Measurements from ENCODE around the gene CAPN12. TPM values are rescaled to one million over a fixed set of nuclear protein-coding genes. Genes with fewer than 3 reads are reported as not detected.
"Not testable (repeated sequence)": the region's sequence is repeated elsewhere in the genome, so short reads cannot be mapped to it uniquely, and the experiment has no call there.

The CAPN12 gene
- total RNA-seq, 1 experiment from 2014 or later = 58.5 TPM

DNA sequence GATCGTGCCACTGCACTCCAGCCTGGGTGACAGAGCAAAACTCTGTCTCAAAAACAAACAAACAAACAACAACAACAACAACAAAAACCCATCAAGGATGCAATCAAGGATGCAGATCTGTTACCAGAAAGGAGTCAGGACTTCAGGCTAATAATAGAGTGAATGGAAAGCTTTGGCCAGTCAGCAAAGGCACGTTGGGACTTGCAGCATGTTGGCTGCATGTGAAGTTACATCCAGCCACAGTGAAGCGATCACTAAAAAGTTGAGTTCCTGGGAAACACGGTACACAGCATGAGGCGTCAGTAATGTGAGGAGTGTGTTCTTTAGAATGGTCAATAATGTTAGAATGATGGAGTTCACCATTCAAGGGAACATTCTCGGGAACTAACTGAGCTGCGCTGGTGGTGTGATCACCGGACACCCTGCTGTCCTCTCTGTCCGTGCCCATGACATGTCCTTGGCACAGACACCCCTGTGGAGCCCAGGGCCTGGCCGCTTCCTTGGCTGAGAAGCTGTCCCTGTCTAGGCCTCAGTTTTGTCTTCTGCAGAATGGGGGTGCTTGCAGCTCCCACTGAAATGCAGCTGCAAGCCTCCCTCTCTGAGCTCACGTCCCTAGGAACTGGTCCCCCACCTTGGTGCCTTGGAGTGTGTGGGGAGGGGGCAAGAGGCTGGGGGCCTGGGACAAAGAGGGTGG lies 42.4 kb upstream of the CAPN12 start:
- no peak for ATAC-seq
- POLR2A ChIA-PET = interaction anchor here (0.5 to 0.6 kb wide), 5 partner anchors 19 to 273 kb away, joined by 7 to 20 read pairs (median 8); no protein-coding TSS in a partner anchor

DNA sequence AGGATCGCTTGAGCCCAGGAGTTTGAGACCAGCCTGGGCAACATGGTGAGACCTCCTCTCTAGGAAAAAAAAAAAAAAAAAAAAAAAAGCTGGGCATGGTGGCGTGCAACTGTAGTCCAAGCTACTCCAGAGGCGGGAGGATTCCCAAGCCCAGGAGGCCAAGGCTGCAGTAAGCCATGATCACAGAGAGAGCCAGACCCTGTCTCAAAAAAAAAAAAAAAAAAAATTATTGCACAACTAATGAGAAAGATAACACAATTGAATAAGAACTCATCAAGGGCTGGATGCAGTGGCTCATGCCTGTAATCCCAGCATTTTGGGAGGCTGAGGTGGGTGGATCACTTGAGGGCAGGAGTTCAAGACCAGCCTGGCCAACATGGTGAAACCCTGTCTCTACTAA lies 41.8 kb upstream of the CAPN12 start:
- H3K9me3 ChIP-seq (ENCODE audit: control insufficient read depth, insufficient read depth, low read depth, low read length); H3K4me3 ChIP-seq (ENCODE audit: low read depth in 2 of 2, low read length in 2 of 2); DNase-seq (ENCODE audit: low read depth, low spot score); H3K4me1 ChIP-seq (ENCODE audit: control insufficient read depth, insufficient read depth, low read length); H3K27me3 ChIP-seq (ENCODE audit: control insufficient read depth, insufficient read depth, low read length); H3K27ac ChIP-seq (ENCODE audit: low read length); H3K36me3 ChIP-seq (ENCODE audit: control insufficient read depth, insufficient read depth, low read length); BruUV-seq (replicated peaks); ATAC-seq; intact Hi-C loops (cut with micrococcal nuclease; ENCODE audit: unreplicated experiment): not testable (repeated sequence)
- POLR2A ChIA-PET = interaction anchor here (0.6 kb wide), 2 partner anchors 18 to 92 kb away, joined by 12 to 20 read pairs; no protein-coding TSS in a partner anchor
- CTCF ChIA-PET = interaction anchor here (0.7 to 2.3 kb wide), 2 partner anchors 17 to 1014 kb away, joined by 5 to 27 read pairs; no protein-coding TSS in a partner anchor
- in situ Hi-C loops (cut with HindIII; ENCODE audit: low pct_unique_long_range_greater_than_20kb, low sequenced_read_pairs) = loop anchor here (25.0 kb wide), 1 partner anchor 1001 kb away; the partner anchor contains the start of gene LEUTX

More for the DNA sequence above, 42.4 kb upstream of the CAPN12 start:
- H3K4me1 ChIP-seq (ENCODE audit: control insufficient read depth, insufficient read depth, low read length) = peaks cover 9% of the 10 kb centered on the region
- no peaks in the 10 kb centered on the region for H3K36me3 ChIP-seq (ENCODE audit: control insufficient read depth, insufficient read depth, low read length)
- DNase-seq (ENCODE audit: low read depth, low spot score) = no peak
- no peak overlapping the region for H3K4me3 ChIP-seq (ENCODE audit: low read depth in 2 of 2, low read length in 2 of 2)
- H3K9me3 ChIP-seq (ENCODE audit: control insufficient read depth, insufficient read depth, low read depth, low read length) = no peaks in the 10 kb centered on the region
- BruUV-seq (replicated peaks) = no TSS peak
- H3K27ac ChIP-seq (ENCODE audit: low read length) = no peak overlapping the region
- CTCF ChIA-PET = interaction anchor here (0.7 to 2.3 kb wide), 2 partner anchors 17 to 1014 kb away, joined by 5 to 27 read pairs; no protein-coding TSS in a partner anchor
- H3K27me3 ChIP-seq (ENCODE audit: control insufficient read depth, insufficient read depth, low read length) = no peaks in the 10 kb centered on the region
- in situ Hi-C loops (cut with HindIII; ENCODE audit: low pct_unique_long_range_greater_than_20kb, low sequenced_read_pairs) = loop anchor here (25.0 kb wide), 1 partner anchor 1001 kb away; the partner anchor contains the start of gene LEUTX
- intact Hi-C loops (cut with micrococcal nuclease; ENCODE audit: unreplicated experiment) = no loop called here
- TF ChIP-seq POLR2AphosphoS5 (IDR thresholded peaks at IDR 0.05; ENCODE audit: low read depth, low read length) = no peak
- no peak for TF ChIP-seq SIN3A (IDR thresholded peaks at IDR 0.05; ENCODE audit: borderline replicate concordance, insufficient read depth, low read depth, low read length)
- TF ChIP-seq TCF7L2 (IDR thresholded peaks at IDR 0.05; ENCODE audit: low read depth, low read length) = no peak
- TF ChIP-seq, protein P1, sequence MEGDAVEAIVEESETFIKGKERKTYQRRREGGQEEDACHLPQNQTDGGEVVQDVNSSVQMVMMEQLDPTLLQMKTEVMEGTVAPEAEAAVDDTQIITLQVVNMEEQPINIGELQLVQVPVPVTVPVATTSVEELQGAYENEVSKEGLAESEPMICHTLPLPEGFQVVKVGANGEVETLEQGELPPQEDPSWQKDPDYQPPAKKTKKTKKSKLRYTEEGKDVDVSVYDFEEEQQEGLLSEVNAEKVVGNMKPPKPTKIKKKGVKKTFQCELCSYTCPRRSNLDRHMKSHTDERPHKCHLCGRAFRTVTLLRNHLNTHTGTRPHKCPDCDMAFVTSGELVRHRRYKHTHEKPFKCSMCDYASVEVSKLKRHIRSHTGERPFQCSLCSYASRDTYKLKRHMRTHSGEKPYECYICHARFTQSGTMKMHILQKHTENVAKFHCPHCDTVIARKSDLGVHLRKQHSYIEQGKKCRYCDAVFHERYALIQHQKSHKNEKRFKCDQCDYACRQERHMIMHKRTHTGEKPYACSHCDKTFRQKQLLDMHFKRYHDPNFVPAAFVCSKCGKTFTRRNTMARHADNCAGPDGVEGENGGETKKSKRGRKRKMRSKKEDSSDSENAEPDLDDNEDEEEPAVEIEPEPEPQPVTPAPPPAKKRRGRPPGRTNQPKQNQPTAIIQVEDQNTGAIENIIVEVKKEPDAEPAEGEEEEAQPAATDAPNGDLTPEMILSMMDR (IDR thresholded peaks at IDR 0.05) = no peak
- TF ChIP-seq, protein P2, sequence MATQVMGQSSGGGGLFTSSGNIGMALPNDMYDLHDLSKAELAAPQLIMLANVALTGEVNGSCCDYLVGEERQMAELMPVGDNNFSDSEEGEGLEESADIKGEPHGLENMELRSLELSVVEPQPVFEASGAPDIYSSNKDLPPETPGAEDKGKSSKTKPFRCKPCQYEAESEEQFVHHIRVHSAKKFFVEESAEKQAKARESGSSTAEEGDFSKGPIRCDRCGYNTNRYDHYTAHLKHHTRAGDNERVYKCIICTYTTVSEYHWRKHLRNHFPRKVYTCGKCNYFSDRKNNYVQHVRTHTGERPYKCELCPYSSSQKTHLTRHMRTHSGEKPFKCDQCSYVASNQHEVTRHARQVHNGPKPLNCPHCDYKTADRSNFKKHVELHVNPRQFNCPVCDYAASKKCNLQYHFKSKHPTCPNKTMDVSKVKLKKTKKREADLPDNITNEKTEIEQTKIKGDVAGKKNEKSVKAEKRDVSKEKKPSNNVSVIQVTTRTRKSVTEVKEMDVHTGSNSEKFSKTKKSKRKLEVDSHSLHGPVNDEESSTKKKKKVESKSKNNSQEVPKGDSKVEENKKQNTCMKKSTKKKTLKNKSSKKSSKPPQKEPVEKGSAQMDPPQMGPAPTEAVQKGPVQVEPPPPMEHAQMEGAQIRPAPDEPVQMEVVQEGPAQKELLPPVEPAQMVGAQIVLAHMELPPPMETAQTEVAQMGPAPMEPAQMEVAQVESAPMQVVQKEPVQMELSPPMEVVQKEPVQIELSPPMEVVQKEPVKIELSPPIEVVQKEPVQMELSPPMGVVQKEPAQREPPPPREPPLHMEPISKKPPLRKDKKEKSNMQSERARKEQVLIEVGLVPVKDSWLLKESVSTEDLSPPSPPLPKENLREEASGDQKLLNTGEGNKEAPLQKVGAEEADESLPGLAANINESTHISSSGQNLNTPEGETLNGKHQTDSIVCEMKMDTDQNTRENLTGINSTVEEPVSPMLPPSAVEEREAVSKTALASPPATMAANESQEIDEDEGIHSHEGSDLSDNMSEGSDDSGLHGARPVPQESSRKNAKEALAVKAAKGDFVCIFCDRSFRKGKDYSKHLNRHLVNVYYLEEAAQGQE (IDR thresholded peaks at IDR 0.05; ENCODE audit: insufficient read depth in 1 of 2, low read depth in 2 of 2, low read length in 1 of 2) = no peak
